Measurements from ENCODE around the gene PIGT.

DNA sequence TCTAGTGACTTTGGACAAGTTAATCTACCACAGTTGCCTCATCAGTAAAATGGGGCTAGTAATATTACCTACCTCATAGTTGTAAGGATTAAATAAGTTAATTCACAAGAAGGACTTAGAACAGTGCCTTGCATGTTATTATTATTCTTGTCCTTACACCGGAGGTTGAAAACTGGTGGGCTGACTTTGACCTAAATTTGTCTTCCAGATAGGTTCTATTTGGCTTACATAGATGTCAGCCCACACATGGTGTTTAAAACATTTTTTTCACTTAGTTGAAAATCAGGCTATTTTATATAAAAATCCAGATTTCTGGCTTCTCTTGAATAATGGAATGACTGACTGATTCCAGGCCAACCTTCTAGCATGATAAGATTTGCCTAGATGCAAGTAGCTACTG lies 49.7 kb upstream of the PIGT start:
- TF ChIP-seq, protein P1, sequence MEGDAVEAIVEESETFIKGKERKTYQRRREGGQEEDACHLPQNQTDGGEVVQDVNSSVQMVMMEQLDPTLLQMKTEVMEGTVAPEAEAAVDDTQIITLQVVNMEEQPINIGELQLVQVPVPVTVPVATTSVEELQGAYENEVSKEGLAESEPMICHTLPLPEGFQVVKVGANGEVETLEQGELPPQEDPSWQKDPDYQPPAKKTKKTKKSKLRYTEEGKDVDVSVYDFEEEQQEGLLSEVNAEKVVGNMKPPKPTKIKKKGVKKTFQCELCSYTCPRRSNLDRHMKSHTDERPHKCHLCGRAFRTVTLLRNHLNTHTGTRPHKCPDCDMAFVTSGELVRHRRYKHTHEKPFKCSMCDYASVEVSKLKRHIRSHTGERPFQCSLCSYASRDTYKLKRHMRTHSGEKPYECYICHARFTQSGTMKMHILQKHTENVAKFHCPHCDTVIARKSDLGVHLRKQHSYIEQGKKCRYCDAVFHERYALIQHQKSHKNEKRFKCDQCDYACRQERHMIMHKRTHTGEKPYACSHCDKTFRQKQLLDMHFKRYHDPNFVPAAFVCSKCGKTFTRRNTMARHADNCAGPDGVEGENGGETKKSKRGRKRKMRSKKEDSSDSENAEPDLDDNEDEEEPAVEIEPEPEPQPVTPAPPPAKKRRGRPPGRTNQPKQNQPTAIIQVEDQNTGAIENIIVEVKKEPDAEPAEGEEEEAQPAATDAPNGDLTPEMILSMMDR (IDR thresholded peaks at IDR 0.05 in 8 of 11, conservative IDR thresholded peaks at IDR 0.05 in 3 of 11), result no peak
- TF ChIP-seq POLR2A (IDR thresholded peaks at IDR 0.05) (no peak), POLR2AphosphoS5 (IDR thresholded peaks at IDR 0.05) (no peak)

Measured in spleen (tissue), 7 donors.